T1000 (cell line): ENCODE data around the gene TFCP2L1.

ENCODE experiments used
- DNase-seq: peaks from one replicate; lab custom pipeline; 2025; ENCODE audit warnings: mixed read lengths; lab: John Stamatoyannopoulos, UW

The TFCP2L1 gene

GRCh38 chr2:121171625-121172119 lies 113.3 kb downstream of the TFCP2L1 start:
- no peak for DNase-seq

DNA sequence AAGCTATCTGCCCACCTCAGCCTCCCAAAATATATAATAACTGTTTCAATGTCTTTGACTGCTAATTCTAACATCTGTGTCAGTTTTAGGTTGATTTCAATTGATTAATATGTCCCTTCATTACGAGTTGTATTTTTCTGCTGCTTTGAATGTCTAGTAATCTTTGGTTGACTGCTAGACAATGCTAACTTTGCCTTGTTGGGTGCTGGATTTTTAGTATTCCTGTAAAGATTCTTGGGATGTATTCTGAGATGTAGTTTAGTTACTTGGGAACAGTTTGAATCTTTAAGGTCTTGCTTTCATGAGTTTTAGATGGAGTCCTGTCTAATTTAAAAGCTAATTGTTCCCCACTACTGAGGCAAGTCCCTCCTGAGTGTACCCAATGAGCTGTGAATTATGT lies 114.4 kb downstream of the TFCP2L1 start:
- DNase-seq = no peak

DNA sequence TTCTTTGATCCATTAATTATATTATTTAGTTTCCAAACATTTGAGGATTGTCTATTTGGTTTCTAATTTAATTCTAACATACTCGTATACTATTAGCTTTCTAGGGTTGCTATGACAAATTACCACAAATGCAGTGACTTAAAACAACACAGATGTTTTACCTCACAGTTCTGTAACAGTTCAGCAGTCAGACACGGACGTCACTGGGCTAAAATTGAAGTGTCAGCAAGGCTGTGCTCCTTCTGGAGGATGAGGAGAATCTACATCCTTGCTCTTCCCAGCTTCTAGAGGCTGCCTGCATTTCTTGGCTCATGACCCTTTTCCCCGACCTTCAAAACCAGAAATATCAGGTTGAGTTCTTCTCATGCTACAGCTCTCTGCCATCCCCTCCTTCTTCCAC lies 117.6 kb downstream of the TFCP2L1 start:
- no peak for DNase-seq
